GM19043 (cell line): Measurements from ENCODE around the gene NACC2.

ENCODE experiments used
- ATAC-seq: cut with Tn5 transposase; IDR thresholded peaks from one replicate; pipeline ENCODE4 v1.9.1; 2021; ENCODE audit warnings: low read depth; ENCODE audit not compliant: unreplicated experiment

Gene NACC2

GRCh38 chr9:136093995-136094881 is 851 bp downstream of the NACC2 start:
- ATAC-seq = no peak

GRCh38 chr9:136093346-136093986 is 1.6 kb downstream of the NACC2 start:
- ATAC-seq = no peak

GRCh38 chr9:136092741-136093140 is 2.3 kb downstream of the NACC2 start:
- ATAC-seq = no peak

GRCh38 chr9:136092353-136092650 is 2.8 kb downstream of the NACC2 start:
- ATAC-seq = no peak

- ATAC-seq = no peak
Observed at GRCh38 chr9:136091582-136092352, 3.3 kb downstream of the NACC2 start.

- no peak for ATAC-seq
Observed at GRCh38 chr9:136090768-136091581, 4.1 kb downstream of the NACC2 start.

DNA sequence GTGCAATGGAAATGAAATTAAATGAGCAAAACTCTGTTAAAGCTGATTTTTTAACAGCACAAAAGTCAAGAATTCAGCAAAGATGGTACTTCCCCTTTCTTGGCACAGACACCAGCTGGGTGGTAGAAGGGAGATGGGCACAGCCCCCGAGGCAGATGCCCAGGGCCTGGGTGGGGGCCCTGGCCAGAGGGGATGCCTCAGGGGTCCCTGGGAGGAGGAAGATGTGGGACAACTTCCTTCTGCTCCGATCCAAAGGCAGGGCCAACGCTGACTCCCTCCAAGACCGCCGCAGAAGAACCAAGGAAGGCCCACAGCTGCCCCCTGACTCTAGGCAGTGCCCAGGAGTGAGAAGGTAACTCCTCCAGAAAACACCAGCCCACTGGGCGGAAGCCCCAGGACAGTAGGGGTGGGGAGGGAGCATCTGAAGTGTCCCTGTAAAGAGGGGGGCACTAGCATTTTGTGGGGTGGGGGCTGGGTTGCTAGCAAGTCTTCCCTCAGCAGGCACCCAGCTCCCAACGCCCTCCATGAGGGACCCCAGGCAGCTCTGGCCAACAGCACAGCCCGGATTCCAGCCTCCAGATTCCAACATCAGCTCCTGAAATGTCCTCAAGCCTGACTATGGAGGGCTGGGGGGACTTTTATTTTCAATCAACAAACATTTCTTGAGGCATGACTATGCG is 4.9 kb downstream of the NACC2 start:
- no peak for ATAC-seq

- no peak for ATAC-seq
Observed at GRCh38 chr9:136089697-136090045, 5.4 kb downstream of the NACC2 start.

- ATAC-seq = no peak
Observed at GRCh38 chr9:136088939-136089696, 6.0 kb downstream of the NACC2 start.

DNA sequence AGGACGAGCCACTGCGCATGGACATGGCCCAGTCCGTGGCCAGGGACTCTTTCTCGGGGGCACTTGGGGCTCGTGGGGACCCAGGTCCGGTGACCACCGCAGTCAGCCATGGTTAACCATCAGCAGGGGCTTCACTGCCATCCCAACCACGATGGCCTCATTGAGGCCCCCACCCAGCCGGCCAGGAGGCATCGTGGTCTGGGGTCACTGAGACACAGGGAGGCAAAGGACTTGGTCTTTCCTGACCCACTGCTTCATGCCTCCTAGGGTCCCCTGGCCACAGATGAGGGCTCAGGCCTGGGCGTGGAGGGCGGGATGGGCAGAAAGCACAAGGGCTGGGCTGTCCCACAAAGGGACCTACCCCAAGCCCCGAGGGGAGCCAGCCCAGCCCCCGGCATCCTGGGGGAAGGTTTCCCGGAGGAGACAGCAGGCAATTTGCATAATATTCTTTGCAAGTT is 6.6 kb downstream of the NACC2 start:
- no peak for ATAC-seq

GRCh38 chr9:136087741-136088480 is 7.2 kb downstream of the NACC2 start:
- no peak for ATAC-seq

GRCh38 chr9:136086951-136087740 is 7.9 kb downstream of the NACC2 start:
- ATAC-seq = no peak

DNA sequence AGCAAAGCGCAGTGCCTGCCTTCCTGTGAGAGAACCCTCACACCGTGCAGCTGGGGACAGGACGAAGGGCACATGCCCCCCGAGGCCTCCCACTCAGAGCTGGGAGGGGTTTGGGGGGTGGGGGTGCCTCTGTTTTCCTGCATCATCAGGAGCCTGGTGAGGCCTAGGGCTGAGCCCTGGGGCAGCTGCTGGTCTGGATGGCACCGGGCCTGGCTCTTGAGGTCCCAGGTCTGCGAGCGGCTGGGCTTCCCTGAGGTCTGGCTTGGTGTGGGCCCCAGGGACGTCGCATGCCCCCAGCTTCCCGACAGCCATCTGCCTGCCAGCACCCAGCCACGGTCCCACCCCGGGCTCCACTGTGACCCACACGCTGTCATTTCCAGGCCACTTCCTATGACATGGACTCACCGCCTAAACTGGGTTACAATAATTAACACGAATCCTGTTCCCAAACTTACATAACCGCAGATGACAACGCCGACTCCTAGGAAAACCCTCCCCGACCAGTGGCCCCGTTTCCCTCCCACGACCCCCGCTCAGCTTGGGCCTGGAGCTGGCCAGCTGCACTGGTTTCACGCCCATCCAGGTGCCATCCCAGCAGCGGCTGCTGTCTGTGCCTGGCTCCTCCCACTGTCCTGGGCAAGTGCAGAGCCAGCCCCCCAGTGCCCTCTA is 8.7 kb downstream of the NACC2 start:
- no peak for ATAC-seq

DNA sequence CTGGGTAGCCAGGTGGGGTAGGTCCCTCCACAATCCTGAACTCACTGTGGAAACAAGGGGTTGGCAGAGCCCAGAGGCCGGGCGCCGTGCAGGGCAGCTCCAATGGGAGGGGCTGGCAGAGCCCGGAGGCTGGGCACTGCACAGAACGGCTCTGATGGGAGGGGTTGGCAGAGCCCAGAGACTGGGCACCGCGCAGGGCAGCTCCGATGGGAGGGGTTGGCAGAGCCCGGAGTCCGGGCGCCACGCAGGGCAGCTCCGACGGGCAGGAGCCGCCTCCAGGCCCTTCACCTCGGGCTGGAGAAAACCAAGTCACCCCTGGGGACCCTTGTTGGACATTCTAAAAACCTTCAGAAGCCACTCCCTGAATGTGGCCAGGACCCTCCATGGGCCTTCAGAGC is 9.3 kb downstream of the NACC2 start:
- no peak for ATAC-seq

DNA sequence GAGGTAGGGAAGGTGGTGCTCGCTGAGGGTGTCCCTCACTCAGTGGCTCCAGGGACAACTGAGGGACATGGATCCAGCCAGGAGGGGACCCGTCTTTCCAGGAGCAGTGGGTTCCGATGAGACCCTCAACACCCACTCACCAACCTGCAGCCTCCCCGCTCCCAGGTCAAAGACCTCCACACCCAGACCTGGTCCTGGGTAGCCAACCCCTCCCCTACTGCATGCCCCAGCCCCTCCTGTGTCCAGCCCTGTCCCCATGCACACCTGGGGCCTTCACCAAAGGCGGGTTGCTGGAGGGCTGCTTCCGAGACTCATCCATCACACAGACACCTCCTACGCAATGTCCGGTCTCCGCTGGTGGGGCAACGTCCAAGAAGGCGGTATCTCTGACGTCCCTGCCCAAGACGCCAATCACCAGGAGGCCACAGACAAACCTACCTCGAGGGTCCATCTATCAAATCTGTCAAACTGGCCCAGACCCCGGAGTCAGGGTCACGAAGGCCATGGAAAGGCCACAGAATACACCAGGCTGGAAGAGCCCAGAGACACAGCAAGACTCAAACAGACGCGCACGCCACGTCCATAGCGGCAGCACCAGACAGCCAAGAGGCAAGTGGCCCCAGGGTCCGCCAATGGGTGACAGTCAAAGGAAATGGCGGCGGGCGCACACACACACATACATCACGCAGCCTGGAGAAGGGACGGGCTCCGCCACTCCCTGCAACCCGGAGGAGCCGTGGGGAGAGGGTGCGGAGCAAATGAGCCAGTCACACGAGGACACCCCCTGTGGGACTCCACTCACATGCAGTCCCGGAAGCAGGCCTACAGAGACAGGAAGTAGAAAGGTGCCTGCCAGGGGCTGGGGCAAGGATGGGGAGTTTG is 10.8 kb downstream of the NACC2 start:
- ATAC-seq = no peak

DNA sequence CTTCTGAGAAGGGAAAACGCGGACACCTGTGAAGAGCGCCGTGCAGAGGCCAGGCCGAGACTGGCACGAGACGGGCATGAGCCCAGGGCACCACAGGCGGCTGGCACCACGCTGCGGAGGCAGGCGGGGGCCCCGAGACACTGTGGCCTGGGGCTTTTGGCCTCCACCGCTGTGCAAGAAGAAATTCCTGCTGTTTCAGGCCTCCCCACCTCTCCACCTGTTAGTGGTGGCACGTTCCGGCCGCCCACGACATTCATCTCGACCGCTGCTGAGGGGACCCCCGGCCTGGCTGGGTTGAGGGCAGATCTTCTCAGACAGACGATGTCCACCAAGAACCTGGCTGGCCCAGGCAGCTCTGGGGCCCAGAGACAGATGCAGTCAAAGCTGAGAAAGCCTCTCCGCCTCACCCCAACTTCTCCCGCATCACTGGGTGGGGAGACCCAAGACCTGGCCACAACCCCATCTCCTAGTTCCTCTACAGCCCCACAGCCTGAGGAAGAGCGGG is 11.5 kb downstream of the NACC2 start:
- no peak for ATAC-seq
